NCI-H345 (cell line): Measurements from ENCODE around the gene LPAR2.

Experiments used
- DNase-seq: peaks from one replicate; lab custom pipeline; 2025; lab: John Stamatoyannopoulos, UW

Gene LPAR2

DNA sequence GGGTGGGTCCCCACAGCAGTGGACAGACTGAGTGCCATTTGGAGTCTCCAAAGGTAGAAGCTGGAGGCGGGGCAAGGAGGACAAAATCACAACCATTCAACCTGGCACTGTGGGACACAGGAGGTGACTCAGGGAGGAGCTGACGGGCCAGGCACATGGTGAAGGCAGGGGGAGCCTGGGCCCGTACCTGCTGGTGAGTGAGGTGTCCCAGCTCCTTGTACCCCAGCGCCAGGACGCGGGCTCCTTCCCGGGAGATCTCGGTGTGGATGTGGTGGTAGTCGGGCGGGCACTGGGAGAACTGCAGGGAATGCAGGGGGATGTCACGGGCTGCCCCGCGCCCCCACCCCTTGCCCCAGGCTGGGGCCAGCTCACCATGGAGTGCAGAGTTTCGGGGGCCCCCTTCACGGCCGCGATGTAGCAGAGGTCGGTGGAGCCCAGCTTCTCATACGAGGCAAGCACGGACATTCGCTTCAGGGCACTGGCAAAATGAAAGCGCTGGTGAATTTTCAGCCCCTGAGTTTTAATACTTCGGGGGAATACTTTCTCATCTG lies 25.7 kb upstream of the LPAR2 start:
- no peak for DNase-seq

DNA sequence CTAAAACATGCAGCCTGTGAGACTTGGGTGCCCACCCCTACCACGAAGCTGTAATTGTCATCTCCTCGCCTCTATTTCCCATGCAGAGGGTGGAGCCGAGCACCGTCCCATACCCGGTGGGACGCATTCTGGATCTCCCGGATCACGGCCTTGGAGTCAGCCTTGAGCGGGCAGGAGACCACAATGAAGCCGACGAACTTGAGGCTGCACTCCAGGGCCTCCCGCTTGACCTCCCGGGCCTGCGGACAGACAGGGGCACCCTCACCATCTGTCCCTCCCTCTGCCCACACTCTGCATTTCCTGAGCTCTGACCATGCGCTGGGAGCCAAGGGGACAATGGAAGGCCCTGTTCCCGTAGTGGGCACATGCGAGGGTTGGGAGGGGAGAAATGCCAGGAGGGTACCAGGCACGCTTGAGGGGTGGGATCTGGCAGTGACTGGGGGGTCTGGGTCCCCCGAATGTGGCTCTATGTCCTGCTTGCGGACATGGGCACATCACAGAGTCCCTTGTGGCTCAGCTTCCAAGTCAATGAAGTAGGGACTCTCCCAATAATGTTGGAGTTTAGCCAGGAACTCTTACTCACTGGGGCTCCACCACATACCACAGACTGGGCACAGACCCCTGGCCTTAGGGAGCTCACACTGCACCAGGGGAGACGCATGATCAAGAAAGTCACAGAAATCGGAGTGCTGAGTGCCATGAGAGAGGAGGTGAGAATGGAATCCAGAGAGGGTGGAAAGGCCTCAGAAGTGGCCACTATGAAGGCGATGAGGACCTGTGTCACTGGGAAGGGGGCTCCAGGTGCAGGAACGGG lies 24.7 kb upstream of the LPAR2 start:
- DNase-seq, result no peak

DNA sequence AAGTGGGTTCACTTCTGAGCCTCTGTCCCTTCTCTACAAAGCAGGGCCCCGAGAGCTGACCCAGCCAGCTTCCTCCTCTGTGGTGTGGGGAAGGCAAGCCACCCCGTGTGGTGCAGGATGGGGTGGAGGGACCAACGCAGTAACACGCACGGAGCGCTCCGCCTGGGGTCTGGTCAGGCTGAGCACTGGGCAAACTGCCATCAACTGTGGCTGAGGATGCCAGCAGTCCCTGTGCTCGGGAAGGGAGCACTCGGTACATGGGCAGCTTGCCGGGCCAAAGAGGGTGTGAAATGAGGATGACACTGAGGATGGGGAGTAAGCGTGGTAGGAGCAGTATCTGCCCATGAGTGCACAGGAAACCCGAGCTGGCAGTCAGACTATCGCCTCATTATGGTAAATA lies 23.1 kb upstream of the LPAR2 start:
- DNase-seq, result no peak

DNA sequence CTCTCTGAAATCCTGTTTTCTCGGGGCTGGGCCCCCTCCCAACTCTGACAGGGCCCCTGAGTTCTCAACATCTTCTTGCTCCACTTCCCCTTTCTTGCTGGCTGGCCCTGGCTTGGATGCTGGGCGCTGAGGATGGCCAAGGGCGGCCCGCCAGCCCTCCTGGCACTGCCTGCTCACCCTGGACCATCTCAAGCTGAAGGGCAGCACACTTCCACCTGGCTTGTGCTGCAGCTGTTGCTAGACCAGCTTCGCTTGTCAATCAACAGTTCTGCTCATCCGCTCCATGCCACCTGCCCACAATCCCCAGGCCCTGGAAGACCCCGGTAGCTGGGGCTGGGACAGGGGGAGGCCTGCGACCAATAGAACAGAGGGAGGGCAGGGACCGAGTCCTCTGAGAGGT lies 22.3 kb upstream of the LPAR2 start:
- DNase-seq, result no peak

DNA sequence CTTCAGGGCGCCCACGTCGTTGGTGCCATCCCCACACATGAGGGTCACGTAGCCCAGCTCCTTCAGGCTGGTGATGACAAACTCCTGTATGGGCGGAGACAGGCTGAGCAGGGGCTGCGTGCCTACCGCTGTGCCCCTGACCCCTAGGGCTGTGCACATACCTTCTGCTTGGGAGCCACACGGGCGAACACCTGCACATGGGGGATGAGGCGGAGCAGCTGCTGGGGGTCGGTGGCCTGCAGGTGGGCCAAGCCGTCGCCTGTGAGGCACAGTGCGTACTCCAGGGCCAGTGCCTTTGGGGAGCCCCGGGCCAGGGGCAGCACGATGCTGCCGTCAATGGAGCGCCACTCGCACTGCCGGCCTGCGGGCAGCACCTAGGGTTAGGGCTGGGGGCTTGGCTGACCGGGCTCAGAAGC lies 21.6 kb upstream of the LPAR2 start:
- DNase-seq, result no peak

DNA sequence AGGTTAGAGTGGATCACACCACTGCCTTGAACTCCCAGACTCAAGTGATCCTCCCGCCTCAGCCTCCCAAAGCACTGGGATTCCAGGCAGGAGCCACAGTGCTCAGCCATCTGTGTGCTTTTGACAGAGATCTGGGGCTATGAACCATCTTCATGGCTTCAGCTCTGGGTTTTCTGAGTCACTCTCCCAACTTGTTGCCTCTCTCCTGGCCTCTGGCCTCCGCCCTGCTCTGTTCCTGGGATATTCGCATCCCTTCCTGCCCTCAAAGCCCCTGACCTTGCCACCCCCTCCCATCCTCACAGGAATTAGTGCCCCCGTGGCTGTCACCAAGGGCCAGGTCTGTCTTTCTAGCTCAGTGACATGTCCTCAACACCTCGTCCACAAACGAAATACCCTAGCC lies 21.1 kb upstream of the LPAR2 start:
- no peak for DNase-seq

DNA sequence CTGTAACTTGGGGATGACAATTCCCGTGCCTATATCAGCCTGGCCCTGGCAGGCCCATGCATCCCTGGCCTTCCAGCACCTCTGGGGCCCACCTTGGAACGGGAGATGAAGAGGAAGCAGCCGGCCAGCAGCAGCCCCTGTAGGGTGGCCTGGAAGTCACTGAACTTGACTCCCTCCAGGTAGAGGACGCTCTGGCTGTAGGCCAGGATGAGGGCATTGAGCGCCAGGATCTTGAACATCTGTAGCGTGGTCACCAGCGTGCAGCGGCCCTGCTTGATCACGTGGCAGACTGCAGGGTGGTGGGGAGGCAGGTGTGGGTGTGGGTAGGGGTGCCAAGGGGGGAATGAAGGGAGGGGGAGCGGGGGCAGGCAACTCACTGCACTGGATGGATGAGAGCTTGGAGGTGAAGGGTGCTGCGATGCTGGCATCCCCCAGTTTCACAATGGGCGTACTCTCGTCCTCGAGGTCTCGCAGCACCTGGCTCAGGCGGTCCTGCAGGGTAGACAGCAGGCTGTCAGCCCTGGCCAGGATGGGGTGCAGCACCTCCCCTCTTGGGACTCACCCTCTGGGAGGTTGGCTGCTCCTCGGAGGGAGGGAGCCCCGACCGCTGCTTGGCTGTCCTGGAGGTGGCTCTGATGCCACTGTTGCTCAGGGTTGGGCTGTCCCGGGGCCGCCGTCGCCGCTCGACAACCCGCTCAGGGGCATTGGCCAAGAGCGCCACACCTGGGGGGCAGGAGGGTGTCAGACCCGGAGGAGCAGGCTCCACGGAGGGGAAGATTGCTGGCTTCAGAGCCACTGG lies 19.2 kb upstream of the LPAR2 start:
- no peak for DNase-seq

DNA sequence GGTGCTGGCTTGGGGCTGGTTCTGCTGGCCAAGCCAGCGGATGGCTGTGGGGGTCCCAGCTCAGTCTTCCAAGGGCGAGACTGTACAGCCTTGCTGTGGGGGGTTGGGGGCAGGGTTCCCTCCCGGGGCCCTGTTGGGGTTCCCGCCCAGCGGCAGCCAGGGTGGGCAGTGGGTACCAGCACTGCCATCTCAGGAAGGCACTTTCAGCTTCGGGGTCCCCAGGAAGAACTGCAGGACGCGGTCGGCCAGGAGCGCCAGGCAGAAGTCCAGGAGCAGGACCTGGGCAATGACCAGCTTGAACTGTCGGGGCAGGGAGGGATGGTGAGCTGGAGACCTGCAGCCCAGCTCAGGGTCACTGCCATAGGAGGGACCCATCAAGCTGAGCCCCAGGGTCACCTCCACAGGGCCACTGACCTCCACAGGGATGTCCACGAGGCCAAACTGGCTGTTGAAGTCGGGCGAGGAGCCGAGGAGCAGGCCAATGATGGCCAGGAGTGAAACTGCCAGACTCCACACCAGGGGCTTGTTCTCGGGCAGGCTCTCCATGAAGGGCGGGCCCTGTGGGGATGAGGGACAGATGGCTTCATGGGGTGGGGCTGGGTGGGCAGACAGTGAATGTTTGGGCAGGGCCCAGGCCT lies 17.3 kb upstream of the LPAR2 start:
- no peak for DNase-seq

DNA sequence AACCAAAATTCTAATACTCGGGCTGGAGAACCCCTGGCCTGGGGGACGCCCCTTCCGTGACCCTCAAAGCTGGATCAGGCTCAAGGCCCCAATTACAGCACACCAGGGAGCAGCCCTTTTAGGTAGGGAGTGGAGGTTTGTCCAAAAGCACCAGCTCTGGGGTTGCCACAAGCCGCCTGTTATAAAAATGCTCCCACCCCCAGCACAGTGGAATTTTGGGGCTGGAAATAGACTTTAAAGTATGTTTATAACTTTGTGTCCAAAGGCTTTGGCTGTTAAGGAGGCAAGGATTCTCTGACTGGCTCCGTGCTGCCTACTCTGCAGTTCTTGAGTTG lies 16.0 kb upstream of the LPAR2 start:
- no peak for DNase-seq

DNA sequence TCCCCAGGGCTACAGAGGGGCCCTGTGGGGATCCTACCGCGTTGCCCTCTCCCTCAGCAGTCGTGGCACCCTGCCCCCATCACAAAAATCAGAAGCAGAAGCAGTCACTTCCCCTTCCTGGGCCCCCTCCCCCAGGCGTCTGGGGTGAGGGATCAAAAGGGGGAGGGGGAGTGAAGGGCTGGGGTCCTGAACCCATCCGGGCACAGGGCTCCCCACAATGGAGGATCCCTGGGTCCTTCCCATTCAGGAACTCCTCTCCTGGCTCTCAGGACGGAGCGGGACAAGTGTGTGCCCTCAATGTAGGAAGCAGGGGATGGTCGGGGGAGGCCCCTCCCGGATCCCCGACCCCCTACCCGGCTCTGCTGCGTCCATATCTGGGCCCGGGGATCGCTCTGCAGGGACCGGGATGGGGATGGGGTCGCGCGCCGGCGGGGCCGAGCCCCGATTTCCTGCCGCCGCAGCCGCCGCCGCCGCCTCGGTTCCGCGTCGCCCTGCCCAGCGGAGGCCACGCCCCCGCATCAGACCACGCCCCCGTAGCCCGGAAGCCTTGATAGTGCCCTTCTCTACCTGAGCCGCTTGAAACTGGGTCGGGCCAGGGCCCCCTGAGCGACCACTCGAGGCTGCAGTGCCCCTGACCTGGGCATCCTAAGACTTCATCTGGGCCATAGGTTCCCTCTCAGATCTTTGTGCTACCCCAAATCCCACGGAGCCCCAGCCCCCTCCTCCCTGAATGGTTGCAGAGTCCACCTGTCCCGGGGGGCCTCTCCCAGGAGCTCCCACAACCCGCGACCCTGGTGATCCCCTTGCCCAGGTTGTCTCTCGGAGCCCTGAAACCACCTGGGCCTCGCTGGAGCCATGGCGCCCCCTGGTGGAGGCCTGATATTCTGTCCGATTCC lies 15.4 kb upstream of the LPAR2 start, which contains the start of gene GMIP:
Gene GMIP, minus strand, starts transcription at position 500 of the 896 bp plus-strand sequence. Its CDS starts 128 bp downstream, at position 372.
- peak; percentile 64 for DNase-seq

DNA sequence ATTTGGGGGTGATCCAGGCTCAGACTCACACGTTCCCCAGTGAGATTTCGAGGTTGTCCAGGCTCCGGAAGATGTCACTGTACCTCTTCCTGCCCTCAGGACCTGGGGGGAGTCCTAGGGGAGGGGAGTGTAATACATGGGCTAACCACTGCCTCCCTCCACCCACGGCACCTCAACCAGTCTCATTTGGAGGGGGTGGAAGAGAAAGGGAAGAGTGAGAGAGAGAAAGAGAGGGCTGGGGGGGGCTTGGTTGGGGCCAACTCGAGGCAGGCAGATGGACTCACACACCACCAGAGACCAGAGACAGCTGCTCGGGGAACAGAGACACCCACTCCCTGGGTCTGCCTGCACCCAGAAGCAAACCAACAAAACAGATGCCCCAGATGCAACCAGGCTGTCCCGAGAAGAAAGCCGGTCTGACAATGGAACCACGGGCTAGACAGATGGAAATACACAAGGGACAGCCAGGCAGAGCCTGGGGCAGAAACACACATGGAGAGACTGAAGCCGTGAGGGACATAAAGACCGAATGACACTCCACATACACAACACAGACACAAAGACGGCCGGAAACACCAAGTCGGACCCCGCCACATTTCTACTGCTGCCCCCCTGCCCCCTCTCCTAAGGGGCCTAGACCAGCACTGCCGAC lies 14.6 kb upstream of the LPAR2 start:
- no peak for DNase-seq

DNA sequence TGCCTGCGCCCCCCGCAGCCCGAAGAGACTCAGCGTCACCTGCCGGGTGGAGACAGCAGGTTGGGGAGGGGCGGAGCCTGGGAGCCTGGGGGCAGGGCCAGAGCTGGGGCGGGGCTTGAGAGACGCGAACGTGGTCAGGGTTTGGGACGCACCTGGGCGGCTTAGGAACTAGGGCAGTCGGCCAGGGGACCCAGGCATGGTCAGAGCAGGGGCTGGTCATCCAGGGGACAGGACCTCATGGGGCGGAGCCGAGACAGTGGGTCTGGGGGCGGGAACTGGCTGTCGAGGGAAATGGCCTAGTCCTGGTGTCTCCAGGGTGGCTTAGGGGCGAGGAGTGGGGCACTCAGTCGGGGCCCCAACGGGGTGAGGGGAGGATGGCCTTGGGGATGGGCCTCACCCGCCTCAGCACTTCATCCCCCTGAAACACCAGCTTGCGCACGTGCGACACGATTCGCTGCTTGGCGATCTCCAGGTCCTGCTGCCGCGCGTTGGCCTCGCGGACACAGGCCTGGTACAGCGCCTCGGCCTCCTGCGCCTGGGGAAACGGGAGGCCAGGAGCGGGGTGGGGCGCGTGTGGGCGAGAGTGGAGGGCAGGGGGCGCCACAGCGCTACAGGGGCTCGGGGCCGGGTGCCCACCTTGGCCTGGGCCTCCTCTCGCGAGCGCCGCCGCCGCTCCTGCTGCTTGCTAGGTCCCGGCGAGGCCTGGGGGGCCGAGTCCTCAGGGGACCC lies 9.7 kb upstream of the LPAR2 start:
- DNase-seq, result no peak

DNA sequence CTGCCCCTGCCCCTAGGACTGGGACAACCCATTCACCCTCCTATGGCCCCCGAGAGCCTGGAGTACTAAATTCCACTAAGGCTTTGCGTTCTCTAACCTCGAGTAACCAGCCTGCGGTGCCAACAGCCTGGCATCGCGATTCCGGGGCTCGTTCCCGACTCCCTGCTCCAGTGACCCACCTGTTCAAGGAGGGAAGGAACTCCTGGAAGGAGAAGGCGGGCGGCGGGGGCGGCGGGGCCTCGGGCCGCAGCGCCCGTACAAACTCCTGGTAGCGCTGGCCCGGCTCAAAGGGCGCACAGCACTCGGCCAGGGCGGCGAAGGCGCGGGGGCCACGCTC lies 9.1 kb upstream of the LPAR2 start:
- no peak for DNase-seq

DNA sequence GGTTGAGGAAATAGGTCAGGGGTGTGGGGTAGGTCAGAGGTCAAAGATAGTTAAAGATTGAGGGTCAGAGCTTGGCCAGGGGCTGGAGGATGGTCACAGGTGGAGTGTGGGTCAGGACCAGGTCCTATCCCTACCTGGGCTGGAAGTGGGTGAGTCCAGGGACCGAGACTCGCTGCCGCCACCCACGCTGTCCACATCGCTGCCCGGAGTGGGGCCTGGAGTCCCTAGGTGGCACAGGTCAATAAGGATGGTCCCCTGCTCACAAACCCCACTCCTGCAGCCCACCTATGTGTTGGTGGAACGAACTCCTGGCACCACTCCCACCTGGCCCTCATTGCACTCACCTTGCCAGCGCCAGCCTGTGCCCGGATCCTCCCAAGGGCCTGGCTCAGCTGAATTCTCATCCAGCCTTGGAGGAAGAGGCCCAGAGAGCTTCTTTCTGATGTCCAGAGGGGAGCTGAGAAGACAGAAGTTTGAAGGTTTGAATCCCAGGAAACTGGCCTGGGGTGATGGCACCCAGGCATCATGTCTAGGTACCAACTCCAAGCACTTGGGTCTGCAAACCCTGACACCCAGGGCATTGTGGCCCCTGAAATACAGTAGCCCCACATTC lies 8.7 kb upstream of the LPAR2 start:
- no peak for DNase-seq

DNA sequence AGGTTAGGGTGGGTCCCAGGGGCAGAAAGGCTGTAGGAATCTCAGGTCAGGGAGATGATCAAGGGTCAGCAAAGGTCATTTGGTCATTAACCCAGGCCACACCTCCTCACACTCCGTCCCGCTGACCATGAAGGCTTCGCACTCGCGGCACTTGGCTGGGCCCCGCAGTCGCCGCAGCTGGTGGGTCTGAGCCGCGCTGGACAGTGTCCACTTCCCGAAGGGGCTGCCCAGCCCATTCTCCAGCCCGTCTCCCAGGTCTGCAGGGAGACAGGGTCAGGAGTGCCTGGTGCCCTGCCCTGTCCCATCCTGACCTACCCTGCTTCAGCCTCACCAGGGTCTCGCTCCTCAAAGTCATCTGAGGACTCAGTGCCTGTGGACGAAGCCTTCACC lies 7.3 kb upstream of the LPAR2 start:
- DNase-seq, result no peak

DNA sequence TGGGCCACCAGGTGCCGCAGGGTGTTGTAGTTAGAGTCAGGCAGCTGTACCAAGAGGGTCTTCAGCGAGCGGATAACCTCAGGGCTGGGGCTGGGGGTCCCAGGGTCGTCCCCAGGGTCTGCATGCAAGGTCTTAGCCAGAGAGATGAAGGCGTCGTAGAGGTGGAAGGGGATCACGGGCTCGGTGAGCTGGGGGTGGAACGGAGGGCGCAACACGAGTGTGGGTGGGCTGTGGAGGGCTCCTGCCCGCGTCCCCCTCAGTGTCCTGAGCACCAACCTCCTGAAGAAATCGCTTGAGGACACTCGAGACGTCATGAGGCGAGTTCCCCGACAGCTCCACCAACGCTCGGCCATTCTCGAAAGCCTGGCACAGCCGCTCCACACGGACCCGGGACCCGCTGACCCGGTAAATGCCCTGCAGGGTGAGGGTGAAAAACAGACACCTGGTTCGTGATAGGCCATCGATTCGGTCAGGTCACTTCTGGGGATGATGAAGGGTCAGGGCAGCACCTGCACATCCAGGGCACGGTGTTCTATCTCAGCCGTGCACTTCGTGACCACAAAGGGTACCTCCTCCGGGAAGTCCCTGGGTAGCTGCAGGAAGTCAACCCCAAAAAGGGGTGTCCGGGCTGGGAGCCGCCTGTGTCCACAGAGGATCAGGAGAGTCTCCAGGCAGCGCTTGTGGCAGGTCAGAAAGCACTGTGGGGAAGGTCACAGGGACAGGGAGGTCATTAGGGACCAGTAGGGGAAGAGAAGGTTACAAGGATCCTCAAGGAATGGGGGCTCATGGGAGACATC lies 6.7 kb upstream of the LPAR2 start:
- no peak for DNase-seq

DNA sequence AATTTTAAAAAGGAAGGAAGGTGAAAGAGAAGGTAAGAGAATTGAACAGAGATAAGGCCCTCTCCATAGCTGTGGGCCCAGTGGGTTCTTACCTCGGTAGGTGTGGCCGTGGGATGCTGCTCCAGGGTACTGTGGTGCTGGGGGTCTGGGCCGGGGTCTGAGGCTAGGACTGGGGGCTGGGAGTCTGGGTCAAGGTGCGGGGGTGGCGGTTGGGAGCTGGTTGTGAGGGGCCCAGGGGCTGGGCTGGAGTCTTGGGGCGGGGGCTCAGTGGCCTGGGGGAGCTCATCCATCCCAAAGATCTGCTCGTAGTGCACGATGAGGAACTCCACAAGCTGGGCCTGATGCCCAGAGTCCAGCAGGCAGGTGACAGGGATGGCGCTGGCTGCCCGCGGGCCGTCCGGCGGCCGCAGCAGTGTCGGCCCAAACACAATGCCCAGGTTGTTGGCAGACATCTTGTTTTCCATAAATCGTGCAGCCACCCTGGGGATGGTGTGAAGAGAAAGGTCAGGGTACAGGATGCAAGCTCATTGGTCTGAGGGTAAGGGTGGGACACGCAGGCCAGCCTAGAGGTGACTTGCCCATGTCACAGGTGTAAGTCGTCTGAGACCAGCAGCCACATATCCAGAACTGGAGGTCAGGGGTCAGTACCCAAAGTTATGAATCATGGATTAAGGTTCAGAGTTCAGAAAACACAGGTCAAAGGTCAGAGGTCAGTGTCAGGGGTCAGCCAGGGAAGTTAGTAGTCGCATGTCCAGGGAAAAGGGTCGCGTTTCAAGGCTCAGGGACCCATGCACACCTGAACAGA lies 5.9 kb upstream of the LPAR2 start:
- DNase-seq, result no peak

DNA sequence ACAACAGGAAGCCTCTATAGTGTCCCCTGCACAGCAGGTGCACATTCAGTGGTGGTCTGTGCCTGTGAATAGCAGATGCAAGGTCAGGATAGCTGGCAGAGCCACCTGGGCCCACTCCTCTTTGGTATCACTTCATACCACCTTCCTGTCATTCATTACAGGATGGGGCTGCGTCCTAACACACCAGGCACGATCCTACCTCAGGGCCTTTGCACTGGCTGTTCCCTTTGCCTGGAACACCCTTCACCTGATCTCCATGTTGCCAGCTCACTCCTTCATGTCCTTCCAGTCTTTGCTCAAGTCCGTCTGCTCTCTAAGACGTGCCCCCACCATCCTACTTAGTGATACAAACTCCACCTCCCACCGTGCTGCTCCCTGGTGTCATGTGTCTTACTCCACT lies 4.6 kb upstream of the LPAR2 start:
- no peak for DNase-seq
